GM19455 (cell line): ENCODE results near the gene SPG7.

Experiments
- ATAC-seq: cut with Tn5 transposase; IDR thresholded peaks from one replicate; pipeline ENCODE4 v1.9.1; 2021; ENCODE audit not compliant: unreplicated experiment

Gene SPG7

DNA sequence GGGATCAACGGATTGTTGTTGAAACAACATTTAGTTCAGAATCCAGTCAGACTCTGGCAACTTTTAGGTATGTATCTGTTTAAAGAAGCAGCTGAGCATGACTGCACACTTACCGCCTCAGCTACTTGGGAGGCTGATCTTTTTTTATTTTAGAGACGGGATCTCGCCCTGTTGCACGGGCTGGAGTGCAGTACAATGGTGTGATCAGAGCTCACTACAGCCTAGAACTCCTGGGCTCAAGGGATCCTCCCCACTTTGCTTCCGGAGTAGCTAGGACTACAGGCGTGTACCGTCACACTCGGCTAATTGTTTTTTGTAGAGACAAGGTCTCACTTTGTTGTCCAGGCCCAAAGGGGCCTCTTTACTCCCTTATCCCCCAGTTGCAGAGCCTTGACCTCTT, 2.3 kb downstream of the SPG7 start:
- ATAC-seq, result no peak

DNA sequence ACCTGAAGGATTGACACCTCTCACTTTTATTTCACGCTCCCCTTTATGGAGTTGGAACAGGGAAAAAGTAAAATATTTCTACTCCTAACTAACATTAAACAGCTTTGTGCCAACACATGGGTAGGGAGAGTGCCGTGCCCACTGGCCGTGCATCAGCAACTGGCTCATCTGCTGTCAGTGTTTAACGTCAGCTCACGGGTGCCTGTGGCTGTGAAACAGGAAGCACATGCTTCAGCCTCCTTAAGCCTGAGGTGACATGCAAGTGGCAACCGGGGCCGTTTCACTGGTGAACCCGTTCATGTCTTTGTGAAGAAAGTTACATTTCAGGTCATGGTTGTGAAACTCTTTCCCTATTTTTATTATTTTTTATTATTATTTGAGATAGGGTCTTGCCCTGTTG, 3.2 kb downstream of the SPG7 start:
- no peak for ATAC-seq

DNA sequence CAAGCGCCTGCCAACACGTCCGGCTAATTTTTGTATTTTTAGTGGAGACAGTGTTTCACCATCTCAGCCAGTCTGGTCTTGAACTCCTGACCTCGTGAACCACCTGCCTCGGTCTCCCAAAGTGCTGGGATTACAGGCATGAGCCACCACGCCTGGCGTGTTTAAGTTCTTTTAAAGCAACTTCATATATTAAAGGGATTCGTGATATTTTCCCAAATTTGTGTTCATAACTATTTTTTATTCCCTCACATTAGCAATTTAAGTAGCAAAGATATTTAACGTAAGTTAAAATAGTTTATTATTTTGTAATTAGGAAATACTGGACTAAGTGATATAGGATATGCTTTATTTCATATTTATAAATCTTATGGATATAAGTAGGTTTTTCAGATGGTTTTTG, 4.2 kb downstream of the SPG7 start:
- no peak for ATAC-seq

DNA sequence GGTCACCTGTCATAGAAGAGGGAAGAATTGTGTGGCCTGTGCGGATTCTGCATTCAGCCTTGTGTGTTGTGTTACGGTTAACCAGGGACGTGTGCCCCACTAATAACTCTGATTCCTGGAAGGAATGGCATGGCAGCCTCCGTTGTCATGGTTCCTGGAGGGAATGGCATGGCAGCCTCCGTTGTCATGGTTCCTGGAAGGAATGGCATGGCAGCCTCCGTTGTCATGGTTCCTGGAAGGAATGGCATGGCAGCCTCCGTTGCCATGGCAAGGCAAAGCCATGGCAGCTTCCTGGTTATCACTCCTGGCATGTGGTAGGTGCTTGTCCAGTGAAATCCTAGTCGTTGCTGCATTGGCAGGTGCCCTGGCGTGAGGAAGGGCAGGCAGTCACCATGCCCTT, 8.9 kb downstream of the SPG7 start:
- ATAC-seq, result no peak

DNA sequence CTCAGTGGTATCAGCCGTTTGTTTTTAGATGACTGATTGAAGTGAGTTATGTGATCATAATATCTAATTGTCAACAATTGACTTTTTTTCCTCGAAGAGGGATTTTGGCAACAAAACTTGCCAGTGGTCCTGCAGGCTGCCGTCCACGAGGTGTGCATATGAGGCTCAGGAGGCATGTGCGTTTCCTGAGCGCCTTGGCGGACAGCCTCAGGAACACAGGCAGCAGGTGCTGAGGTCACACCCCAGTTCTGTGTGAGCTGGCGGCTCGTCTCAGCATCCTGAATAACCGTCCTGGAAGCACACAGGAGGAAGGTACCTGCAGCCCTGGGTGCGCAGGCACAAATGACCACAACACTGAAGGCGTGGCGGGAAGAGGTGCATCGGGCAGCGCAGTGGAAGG, 11.7 kb downstream of the SPG7 start:
- ATAC-seq, result no peak

DNA sequence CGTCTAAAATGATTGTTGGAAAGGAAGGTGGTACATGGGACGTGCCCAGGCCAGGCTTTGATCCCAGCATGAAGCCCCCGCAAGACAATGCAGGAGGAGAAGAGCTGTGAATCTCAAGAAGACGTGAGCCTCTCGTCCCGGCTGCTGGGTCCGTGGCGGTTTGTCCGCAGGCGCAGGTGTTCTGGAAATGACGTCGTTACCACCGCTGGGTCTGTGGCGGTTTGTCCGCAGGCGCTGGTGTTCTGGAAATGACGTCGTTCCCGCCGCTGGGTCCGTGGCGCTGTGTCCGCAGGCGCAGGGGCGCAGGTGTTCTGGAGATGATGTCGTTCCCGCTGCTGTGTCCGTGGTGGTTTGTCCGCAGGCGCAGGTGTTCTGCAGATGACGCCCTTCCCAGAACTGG, 14.1 kb downstream of the SPG7 start:
- no peak for ATAC-seq

DNA sequence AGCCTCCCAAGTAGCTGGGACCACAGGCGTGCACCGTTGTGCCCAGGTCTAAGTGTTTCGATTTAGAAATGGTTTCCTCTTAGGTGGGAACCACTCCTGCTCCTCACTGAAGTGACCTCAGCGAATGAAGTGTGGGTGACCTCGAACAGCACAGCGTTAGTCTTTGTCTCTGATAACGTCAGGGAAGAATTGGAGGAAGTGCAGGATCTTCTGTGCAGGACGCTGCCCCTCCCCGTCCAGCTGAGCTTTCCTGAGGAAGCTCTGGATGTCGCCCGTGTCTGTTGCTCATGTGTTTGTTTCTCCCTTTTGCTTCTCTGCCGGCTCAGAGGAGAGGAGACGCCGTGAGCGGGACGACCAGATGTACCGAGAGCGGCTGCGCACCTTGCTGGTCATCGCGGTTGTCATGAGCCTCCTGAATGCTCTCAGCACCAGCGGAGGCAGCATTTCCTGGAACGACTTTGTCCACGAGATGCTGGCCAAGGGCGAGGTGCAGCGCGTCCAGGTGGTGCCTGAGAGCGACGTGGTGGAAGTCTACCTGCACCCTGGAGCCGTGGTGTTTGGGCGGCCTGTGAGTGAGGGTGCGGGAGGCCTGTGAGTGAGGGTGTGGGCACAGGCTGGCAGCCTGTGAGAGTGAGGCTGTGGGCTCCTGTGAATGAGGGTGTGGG, 15.6 kb downstream of the SPG7 start:
- no peak for ATAC-seq

DNA sequence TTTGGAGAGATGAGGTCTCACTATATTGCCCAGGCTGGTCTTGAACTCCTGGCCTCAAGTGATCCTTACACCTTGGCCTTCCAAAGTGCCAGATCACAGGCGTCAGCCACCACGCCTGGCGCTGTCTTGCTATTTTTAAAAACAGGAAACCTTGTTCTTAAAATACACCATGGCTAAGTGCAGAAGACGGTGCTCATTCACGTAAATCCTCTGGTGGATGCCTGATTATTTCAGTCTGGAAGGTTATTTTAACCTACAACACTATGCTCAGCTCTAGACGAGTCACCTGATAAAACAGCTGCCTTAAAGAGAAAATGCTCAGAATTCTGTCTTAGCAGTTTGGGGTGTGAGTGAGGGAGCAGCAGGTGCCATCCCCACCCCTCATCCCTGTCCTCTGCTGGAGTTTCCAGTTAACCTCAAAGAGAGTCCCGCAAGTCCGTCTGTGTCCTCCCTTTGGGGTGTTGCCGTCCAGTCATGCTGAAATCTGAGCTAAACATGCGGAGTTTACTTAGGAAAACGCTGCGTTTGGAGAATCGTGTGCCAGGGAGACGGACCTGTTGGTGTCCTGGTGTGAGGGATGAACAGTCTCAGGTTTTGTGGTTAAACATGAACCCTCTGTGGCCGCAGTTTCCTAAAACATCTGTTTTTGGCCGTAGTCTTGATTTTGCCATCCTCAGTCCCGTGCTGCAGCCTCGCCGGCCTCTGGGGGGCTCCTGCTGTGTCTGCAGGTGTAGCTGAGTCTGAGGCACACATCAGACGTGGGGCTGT, 17.1 kb downstream of the SPG7 start:
- ATAC-seq, result no peak

DNA sequence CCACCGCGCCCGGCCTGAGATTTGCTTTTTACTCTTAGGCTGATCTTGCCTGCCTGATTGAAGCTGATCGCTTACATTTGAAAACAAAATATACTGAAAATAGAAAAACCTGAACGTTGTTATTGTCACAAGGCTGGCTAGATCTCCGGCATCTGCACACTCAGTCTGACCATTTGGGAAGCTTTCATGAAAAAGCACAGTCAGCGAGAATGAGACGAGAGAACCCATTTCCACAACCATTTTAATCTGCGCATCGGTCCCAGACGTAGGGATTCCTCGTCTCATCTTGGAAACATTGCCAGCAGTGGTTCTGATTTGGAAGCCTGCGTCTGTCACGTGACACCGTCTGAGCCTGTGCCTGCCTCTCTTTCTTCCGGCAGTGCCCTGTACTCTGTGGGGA, 20.9 kb downstream of the SPG7 start:
- no peak for ATAC-seq

DNA sequence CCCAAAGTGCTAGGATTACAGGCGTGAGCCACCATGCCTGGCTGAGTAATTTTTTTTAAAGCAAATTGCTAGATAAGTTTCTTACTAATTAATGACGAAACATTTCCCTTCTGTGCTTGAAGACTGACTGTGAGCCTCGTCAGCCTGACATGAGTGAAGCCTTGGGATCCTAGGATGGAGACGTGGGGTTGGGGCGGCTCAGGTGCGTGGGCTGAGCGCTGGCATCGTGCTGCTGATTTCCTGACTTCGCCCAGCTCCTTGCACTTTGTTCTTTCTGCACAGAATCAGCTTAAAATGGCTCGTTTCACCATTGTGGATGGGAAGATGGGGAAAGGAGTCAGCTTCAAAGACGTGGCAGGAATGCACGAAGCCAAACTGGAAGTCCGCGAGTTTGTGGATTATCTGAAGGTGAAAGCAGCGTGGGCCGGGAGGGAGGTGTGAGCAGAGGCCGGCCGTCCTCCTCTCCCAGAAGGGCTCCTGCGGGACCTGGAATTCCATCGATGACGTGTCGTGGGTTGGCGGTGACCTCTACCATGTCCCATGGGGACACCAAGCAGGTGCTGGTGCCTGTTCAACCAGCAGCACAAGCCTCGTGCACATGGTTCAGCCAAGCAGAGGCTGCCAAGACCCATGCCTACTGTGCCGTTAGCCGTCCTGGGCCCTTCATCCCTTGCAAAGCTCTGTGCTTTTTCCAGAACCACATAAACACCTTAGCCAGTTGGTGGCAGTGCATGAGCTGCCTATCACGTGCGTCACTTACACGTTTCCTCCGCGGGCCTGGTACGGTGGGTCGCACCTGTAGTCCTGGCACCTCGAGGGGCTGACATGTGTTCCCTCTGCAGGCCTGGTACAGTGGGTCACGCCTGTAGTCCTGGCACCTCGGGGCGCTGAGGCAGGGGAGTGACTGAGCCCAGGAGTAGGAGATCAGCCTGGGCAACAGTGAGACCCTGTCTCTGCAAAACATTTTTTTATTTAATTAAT, 22.5 kb downstream of the SPG7 start:
- no peak for ATAC-seq

DNA sequence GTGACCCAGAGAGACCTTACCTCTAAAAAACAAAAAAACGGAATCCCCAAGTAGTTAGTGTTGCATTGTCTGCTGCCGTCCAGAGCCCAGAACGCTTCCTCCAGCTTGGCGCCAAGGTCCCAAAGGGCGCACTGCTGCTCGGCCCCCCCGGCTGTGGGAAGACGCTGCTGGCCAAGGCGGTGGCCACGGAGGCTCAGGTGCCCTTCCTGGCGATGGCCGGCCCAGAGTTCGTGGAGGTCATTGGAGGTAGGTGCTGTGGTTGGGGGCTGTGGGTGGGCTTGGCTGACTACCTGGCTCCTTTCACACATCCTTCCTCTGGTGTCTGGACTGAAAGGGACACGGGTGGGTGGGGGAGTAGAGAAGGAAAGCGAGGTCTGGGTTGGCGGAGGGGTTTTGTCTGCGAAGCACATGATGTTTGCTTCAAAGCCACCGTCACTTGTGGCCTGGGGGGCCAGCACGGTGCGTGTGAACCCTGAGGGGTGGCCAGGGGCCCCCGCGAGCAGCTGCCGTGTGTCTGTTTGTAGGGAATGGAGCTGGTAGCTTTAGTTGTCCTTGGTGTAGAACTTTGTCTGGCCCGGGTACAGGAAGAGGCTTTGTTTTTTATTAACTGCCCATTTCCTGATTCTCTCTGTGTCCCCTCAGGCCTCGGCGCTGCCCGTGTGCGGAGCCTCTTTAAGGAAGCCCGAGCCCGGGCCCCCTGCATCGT, 23.8 kb downstream of the SPG7 start:
- ATAC-seq, result no peak

DNA sequence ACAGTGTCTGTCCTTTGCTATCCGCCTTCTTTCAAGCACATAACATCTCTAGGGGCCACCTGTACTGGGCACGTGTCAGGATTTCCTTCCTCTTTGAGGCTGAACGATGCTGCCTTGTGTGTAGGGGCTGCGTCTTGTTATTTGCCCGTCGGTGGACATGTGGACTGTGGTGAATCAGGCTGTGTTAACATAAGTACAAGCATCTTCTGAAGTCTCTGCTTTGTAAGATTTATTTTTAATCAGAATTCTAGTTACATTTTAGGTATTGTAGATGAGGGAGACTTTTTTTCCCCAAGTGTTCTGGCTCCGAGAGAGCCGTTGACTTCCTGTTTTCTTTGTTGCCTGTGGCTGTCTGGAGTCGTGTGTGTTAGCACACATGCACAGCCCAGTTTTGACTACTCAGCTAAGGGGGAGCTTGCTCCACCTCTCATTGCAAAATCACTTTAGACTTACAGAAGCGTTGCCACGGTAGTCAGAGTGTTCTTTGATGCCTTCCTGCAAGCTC, 26.1 kb downstream of the SPG7 start:
- no peak for ATAC-seq

DNA sequence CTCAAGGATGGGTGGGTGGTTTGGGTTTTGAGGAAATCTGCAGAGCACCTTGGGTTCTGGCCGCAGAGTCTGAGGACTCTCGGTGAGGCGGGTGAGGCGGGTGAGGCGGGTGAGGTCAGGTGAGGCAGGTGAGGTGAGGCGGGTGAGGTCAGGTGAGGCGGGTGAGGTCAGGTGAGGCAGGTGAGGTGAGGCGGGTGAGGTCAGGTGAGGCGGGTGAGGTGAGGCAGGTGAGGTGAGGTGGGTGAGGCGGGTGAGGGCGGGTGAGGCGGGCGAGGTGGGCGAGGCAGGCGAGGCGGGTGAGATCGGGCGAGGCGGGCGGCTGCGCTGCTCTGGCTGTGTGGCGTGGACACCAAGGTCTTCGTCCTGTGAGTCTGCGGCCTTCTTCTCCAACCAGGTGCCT, 28.2 kb downstream of the SPG7 start:
- ATAC-seq, result no peak

DNA sequence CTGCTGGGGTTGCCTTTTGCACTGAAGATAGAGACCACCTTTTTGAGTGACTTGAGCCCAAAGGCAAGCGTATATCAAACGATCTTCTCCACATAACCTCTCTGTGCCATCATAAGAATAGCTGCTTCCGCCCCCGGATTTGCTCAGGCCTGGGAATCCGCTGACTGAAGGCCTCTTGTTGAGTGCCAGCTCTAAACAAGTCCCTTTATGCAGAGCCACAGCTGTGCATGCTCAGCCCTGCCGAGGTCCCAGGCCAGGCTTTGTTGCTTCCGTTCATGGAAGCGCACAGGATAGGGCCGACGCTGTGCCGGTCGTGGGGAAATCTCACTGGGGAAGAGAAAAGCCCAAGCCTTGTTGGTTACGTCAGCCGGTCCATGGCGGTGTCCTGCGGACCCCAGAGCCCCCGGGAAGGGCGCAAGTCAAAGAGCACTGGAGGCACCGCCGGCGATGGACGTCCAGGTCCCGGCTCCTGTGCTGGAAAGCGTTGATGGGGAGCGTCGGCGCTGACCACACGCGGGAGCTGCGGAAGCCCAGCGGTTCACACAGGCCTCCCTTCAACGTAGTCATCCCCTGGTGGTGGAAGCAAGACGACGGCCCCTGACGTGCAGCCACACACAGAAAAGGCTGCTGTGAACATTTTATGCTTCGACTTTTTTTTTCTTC, 28.8 kb downstream of the SPG7 start:
- no peak for ATAC-seq

DNA sequence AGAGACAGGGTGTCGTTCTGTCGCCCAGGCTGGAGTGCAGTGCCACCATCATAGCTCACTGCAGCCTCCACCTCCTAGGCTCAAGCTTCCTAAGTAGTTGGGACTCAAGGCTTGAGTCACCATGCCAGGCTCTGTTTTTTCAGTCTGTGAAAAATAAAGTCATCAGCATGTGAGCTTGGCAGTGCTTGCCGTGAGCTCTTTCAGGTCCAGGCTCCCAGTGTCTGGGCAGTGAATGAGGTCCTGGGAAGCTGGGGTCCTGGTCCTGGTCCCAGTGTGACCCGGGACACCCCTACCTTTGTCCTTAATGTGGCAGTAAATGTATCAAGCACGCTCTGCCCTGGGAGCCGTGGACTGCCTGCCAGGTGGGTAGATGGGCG, 29.3 kb downstream of the SPG7 start:
- ATAC-seq, result no peak

DNA sequence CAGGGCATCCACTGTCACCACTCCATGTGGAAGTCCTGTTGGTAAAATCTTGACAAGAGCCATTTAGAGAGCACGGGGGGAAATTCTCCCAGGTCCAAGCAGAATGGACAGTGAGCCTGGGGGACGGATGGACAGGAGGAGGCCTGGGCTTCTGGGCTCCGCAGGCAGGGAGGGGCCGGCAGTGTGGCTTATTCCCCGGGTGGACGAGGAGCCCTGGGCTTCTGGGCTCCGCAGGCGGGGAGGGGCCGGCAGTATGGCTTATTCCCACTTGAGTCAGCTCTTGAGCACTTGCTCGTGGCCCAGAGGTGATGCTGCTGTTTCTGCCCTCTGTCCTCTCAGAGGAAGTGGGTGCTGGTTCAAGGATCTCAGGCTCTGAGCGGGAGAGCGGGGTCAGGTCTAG, 30.1 kb downstream of the SPG7 start:
- ATAC-seq, result no peak

DNA sequence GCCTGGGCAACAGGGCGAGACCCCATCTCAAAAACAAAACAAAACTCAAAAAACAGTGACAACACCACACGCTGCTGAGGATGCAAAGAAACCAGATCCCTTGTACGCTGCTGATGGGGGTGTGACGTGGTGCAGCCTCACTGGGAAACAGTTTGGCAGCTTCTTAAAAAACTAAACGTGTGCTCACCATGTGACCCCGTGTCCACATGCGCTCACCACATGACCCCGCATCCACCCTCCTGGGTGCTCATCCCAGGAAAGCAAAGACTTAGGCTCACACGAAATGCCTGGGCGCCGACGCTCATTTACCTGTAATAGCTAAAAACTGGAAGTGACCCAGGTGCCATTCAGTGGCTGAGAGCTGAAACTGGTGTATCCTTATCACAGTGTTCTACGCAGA, 32.4 kb downstream of the SPG7 start:
- no peak for ATAC-seq

DNA sequence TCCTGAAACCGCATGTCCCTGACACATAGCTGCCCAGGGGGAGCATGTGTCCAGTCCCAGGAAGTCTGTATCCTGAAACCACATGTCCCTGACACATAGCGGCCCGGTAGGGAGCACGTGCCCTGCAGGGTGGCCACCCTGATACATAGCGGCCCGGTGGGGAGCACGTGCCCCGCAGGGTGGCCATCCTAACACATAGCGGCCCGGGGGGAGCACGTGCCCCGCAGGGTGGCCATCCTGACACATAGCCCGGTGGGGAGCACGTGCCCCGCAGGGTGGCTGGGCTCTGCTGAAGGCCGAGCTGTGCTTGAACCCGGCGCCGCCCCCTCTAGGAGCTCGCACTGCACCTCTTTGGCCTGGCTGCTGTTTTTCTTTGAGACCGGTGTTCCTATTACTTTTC, 33.6 kb downstream of the SPG7 start:
- no peak for ATAC-seq

DNA sequence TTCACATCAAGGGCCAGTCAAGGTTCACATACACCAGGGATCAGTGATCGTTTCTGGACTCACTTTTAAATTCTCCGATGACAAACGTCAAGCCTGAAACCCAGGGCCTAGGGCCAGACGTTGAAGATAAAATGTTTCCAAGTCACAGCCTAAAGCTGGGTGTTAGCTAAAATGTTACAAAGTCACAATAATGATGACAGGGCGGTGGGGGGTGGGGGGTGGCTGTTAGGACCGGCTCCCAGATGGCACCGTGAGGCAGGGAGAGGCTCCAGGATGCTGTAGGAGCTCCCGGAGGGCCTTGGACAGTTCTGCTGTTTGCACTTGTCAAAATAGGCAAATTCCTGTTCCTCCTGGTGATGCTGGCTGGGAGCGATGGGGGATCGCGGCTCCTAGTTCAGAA, 35.9 kb downstream of the SPG7 start:
- no peak for ATAC-seq

DNA sequence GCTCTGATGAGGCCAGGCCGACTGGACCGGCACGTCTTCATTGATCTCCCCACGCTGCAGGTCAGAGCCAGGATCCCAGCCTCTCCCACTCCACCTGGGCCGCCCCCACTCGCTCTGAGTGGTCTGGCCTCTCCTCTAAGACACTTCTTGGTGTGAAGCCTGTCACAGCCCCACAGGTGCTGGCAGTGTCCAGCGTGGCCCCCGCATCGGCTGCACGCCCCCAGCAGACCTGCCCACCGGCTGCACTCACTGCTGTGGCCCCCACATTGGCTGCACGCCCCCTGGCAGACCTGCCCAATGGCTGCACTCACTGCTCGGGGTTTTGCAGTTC, 36.5 kb downstream of the SPG7 start:
- ATAC-seq, result no peak
